Ecto neural progenitor cell (in vitro differentiated cells): ENCODE results near the gene GFRA4.

ENCODE experiments used
- DNase-seq: peaks from one replicate; pipeline ENCODE4 v3.0.0-alpha.2; 2018; ENCODE audit warnings: low spot score

GFRA4 gene

GRCh38 chr20:3673221-3674070 is 10.2 kb upstream of the GFRA4 start:
- no peak for DNase-seq

GRCh38 chr20:3672547-3673171 is 9.5 kb upstream of the GFRA4 start:
- DNase-seq, result no peak

GRCh38 chr20:3671986-3672546 is 8.9 kb upstream of the GFRA4 start:
- DNase-seq, result no peak

- no peak for DNase-seq
Observed at GRCh38 chr20:3670945-3671344, 7.7 kb upstream of the GFRA4 start.

GRCh38 chr20:3670511-3670910 is 7.3 kb upstream of the GFRA4 start:
- DNase-seq, result no peak

- DNase-seq, result no peak
Observed at GRCh38 chr20:3669710-3670367, 6.6 kb upstream of the GFRA4 start.

- DNase-seq, result no peak
Observed at GRCh38 chr20:3667434-3668037, 4.3 kb upstream of the GFRA4 start.

- DNase-seq, result no peak
Observed at GRCh38 chr20:3663858-3664257, 659 bp upstream of the GFRA4 start.

- DNase-seq, result peak; percentile 30
Observed at GRCh38 chr20:3661814-3662665, 1.2 kb downstream of the GFRA4 start.

GRCh38 chr20:3661060-3661813 is 2.0 kb downstream of the GFRA4 start:
- DNase-seq, result peak; percentile 32

GRCh38 chr20:3660262-3661059 is 2.7 kb downstream of the GFRA4 start:
- DNase-seq, result peak; percentile 36

GRCh38 chr20:3659492-3660261 is 3.5 kb downstream of the GFRA4 start:
- peak; percentile 40 for DNase-seq

- no peak for DNase-seq
Observed at GRCh38 chr20:3658716-3659491, 4.3 kb downstream of the GFRA4 start.

GRCh38 chr20:3658019-3658715 is 5.0 kb downstream of the GFRA4 start:
- no peak for DNase-seq

- DNase-seq, result no peak
Observed at GRCh38 chr20:3655131-3655405, 8.1 kb downstream of the GFRA4 start.

- DNase-seq, result no peak
Observed at GRCh38 chr20:3654326-3655130, 8.7 kb downstream of the GFRA4 start.

GRCh38 chr20:3653921-3654320 is 9.3 kb downstream of the GFRA4 start:
- no peak for DNase-seq
